IMR-90 (cell line): ENCODE results near the gene BCCIP. TPM values are rescaled to one million over a fixed set of nuclear protein-coding genes. Genes with fewer than 3 reads are reported as not detected.

ENCODE experiments used
- ATAC-seq: fragments of 200-7000 bp; cut with Tn5 transposase; 2 replicates; pipeline ENCODE4 v1.9.1; 2020; ENCODE audit warnings: low read depth, mild to moderate bottlenecking, moderate library complexity
- BruUV-seq: library from RNA; stranded (reverse); fragments of 400-500 nt; replicated peaks from 2 replicates; lab custom pipeline; 2021; lab: Mats Ljungman, UMichigan
- CTCF ChIA-PET: fragments of 300-600 bp; formaldehyde crosslinking; extraction: SDS; loops from one replicate; lab custom pipeline; 2021; ENCODE audit warnings: antibody characterized with exemption; lab: Yijun Ruan, JAX
- POLR2A ChIA-PET: fragments of 300-600 bp; sonication (Branson Sonifier 250); formaldehyde crosslinking; loops from one replicate; lab custom pipeline; 2022; ENCODE audit warnings: antibody characterized with exemption; ENCODE audit not compliant: unreplicated experiment; lab: Charles Lee
- DNase-seq: peaks from one replicate; pipeline ENCODE4 v3.0.0; 2013
- H2AFZ ChIP-seq: replicated peaks from 2 replicates; pipeline ENCODE3; 2013; ENCODE audit warnings: low read length, mild to moderate bottlenecking; ENCODE audit not compliant: poor library complexity
- H2AK5ac ChIP-seq: 2 replicates; pipeline ENCODE4 v1.6.1; 2013; ENCODE audit warnings: low read depth, low read length, inconsistent platforms
- H2AK9ac ChIP-seq: replicated peaks from 2 replicates; pipeline ENCODE3; 2013; ENCODE audit warnings: mild to moderate bottlenecking, low read depth, low read length, moderate library complexity; ENCODE audit not compliant: poor library complexity
- H2BK120ac ChIP-seq: 2 replicates; pipeline ENCODE4 v1.6.1; 2013; ENCODE audit warnings: low read depth, low read length, inconsistent platforms
- H2BK15ac ChIP-seq: 3 replicates; pipeline ENCODE4 v1.6.1; 2013; ENCODE audit warnings: low read depth, low read length, inconsistent platforms
- H2BK20ac ChIP-seq: 2 replicates; pipeline ENCODE4 v1.6.1; 2013; ENCODE audit warnings: low read depth, mild to moderate bottlenecking, inconsistent platforms, low read length, moderate library complexity
- H2BK5ac ChIP-seq: 2 replicates; pipeline ENCODE4 v1.6.1; 2013; ENCODE audit warnings: mild to moderate bottlenecking, low read depth, low read length, inconsistent platforms; ENCODE audit not compliant: poor library complexity, severe bottlenecking
- H3K14ac ChIP-seq: replicated peaks from 2 replicates; pipeline ENCODE4 v1.6.1; 2013; ENCODE audit warnings: low read depth, low read length, inconsistent platforms
- H3K18ac ChIP-seq: 2 replicates; pipeline ENCODE4 v1.6.1; 2013; ENCODE audit warnings: low read depth, low read length, control low read depth
- H3K23ac ChIP-seq: 2 replicates; pipeline ENCODE4 v1.6.1; 2013; ENCODE audit warnings: low read depth, low read length, inconsistent platforms
- H3K27ac ChIP-seq: 2 replicates; pipeline ENCODE4 v1.5.1; 2013; ENCODE audit warnings: mild to moderate bottlenecking, control low read depth, low read length; ENCODE audit not compliant: insufficient read depth
- H3K27me3 ChIP-seq: 2 replicates; pipeline ENCODE4 v1.6.1; 2013; ENCODE audit warnings: low read length; ENCODE audit not compliant: control insufficient read depth, insufficient read depth
- H3K36me3 ChIP-seq: 2 replicates; pipeline ENCODE4 v1.6.1; 2013; ENCODE audit warnings: low read length, mixed read lengths; ENCODE audit not compliant: control insufficient read depth, insufficient read depth
- H3K4ac ChIP-seq: 2 replicates; pipeline ENCODE4 v1.6.1; 2013; ENCODE audit warnings: low read depth, low read length, inconsistent platforms
- H3K4me1 ChIP-seq: 2 replicates; pipeline ENCODE4 v1.6.1; 2013; ENCODE audit warnings: low read length, mixed read lengths; ENCODE audit not compliant: control insufficient read depth, insufficient read depth
- H3K4me2 ChIP-seq: 2 replicates; pipeline ENCODE4 v1.6.1; 2013; ENCODE audit warnings: low read depth, mild to moderate bottlenecking, control low read depth, low read length, moderate library complexity
- H3K4me3 ChIP-seq: 2 replicates; pipeline ENCODE4 v1.5.1; 2013; ENCODE audit warnings: low read depth, mild to moderate bottlenecking, control low read depth, low read length, moderate library complexity; ENCODE audit not compliant: insufficient read depth
- H3K56ac ChIP-seq: 2 replicates; pipeline ENCODE4 v1.6.1; 2013; ENCODE audit warnings: low read length, inconsistent platforms; ENCODE audit not compliant: insufficient read depth; ENCODE audit errors: extremely low read depth
- H3K79me1 ChIP-seq, 2 experiments: 2 replicates each; pipeline ENCODE4 v1.6.1; 2013; ENCODE audit warnings: low read length in 2 of 2, inconsistent platforms in 1 of 2, low read depth in 1 of 2
- H3K9ac ChIP-seq: 2 replicates; pipeline ENCODE4 v1.6.1; 2013; ENCODE audit warnings: low read depth, low read length, control low read depth
- H3K9me1 ChIP-seq: 2 replicates; pipeline ENCODE4 v1.6.1; 2013; ENCODE audit warnings: low read length, inconsistent platforms; ENCODE audit not compliant: insufficient read depth
- H3K9me3 ChIP-seq: 2 replicates; pipeline ENCODE4 v1.6.1; 2013; ENCODE audit warnings: low read length; ENCODE audit not compliant: control insufficient read depth, insufficient read depth
- H4K20me1 ChIP-seq: 2 replicates; pipeline ENCODE4 v1.6.1; 2013; ENCODE audit warnings: low read length, inconsistent platforms; ENCODE audit not compliant: insufficient read depth
- H4K5ac ChIP-seq: 2 replicates; pipeline ENCODE4 v1.6.1; 2013; ENCODE audit warnings: mild to moderate bottlenecking, low read depth, low read length, control low read depth
- H4K8ac ChIP-seq, 2 experiments: 2 replicates each; pipeline ENCODE4 v1.6.1; 2013; ENCODE audit warnings: low read depth in 2 of 2, low read length in 2 of 2, control low read depth in 1 of 2, inconsistent platforms in 1 of 2
- H4K91ac ChIP-seq: 2 replicates; pipeline ENCODE4 v1.6.1; 2013; ENCODE audit warnings: low read depth, low read length, inconsistent platforms; ENCODE audit not compliant: insufficient read depth
- MAFK ChIP-seq: IDR thresholded peaks from 2 replicates; pipeline ENCODE4 v1.6.1; 2012; ENCODE audit warnings: low read depth, low read length, improper control_type of control experiment
- MXI1 ChIP-seq: IDR thresholded peaks from 2 replicates; pipeline ENCODE4 v1.6.1; 2012; ENCODE audit warnings: low read depth, mild to moderate bottlenecking, low read length, moderate library complexity, borderline replicate concordance
- NFE2L2 ChIP-seq: fragments of 150-350 bp; IDR thresholded peaks from 2 replicates; pipeline ENCODE4 v1.6.1; 2016; ENCODE audit warnings: low read depth, mild to moderate bottlenecking, low read length
- RFX5 ChIP-seq: IDR thresholded peaks from 2 replicates; pipeline ENCODE4 v1.8.0; 2012; ENCODE audit warnings: low read depth, mild to moderate bottlenecking, low read length, moderate library complexity
- WGBS, 2 experiments: methylation state at CpG; one replicate each; pipeline versions ENCODE4 v1.1.5 to v1.1.7; 2013; ENCODE audit warnings: missing lambda C conversion rate in 2 of 2; ENCODE audit not compliant: insufficient read length in 1 of 2; ENCODE audit errors: extremely low coverage in 2 of 2; 5-methylcytosine and 5-hydroxymethylcytosine counted together
- dilution Hi-C: fragments of 300-500 bp; cut with HindIII; formaldehyde crosslinking; loops from one replicate; pipeline ENCODE4 v1.14.3; 2018; ENCODE audit warnings: low sequenced_read_pairs; ENCODE audit not compliant: unreplicated experiment
- in situ Hi-C: fragments of 300-500 bp; cut with MboI; formaldehyde crosslinking; loops from 3 replicates; pipeline ENCODE4 v1.14.3; 2019; ENCODE audit warnings: low sequenced_read_pairs, inconsistent platforms, mixed read lengths
- intact Hi-C: fragments of 100-400 bp; cut with micrococcal nuclease; formaldehyde crosslinking; loops from 2 replicates; pipeline ENCODE4 v1.10.0; 2022
- polyA plus RNA-seq, 3 experiments: library from polyadenylated mRNA; depleted of rRNA; stranded (reverse); fragments of >200 nt; gene quantifications; 2 replicates each; pipeline ENCODE4 v1.2.3, GENCODE V29; 2012; ENCODE audit warnings: low replicate concordance in 1 of 3
- total RNA-seq: library from RNA; depleted of rRNA; stranded (reverse); fragments of >200 nt; gene quantifications from 2 replicates; pipeline ENCODE4 v1.2.3, GENCODE V29; 2012
- TF ChIP-seq, protein P1 (sequence below): fragments of 150-350 bp; IDR thresholded peaks from 2 replicates; pipeline ENCODE4 v1.6.1; 2016; ENCODE audit warnings: low read depth, mild to moderate bottlenecking, low read length, moderate library complexity, borderline replicate concordance

Gene BCCIP
- total and polyA plus RNA-seq, 2 of the 4 experiments (the other 2 are of a cell fraction), result 31.9 to 49.2 TPM

DNA sequence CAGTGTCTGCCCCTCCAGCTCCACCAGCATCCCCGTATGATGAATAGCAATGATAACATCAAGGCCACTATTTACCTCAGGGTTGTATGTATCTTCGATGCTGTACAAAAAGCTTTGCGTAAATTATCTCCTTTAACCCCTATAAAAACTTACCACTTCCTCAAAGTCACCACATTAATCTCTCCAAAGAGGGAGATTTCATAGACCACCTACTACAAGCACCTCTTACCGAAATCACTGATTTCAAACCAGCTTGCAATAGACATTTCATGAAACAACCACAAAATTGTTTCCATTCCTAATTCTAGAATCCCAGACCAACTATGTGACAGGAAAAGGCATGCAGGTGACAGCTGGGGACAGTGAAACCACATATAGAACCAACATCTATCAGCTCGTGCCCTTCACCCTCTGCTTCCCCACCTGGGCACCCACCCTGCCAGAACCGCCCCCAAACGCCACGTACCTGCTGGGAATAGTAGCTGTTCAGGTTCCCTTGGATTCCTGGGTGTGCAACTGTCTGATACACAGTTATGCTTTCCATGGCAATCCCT, 27.6 kb upstream of the BCCIP start:
- CTCF ChIA-PET, result no interaction called here
- Histone ChIP-seq H3K4me2 (no peak overlapping the region), H2AK5ac (no peak overlapping the region), H3K4ac (no peak overlapping the region), H3K36me3 (peaks cover 34% of the 10 kb centered on the region), H4K8ac (no peak overlapping the region), H2BK20ac (no peak overlapping the region), H3K56ac (no peak overlapping the region), H4K91ac (no peak overlapping the region), H3K23ac (no peak overlapping the region), H2BK120ac (no peak overlapping the region), H4K5ac (no peak overlapping the region), H3K4me3 (no peak overlapping the region), H3K79me1 (no peaks in the 10 kb centered on the region), H3K27ac (no peak overlapping the region), H2AFZ (no peak overlapping the region), H2AK9ac (no peak overlapping the region), H3K4me1 (no peaks in the 10 kb centered on the region), H3K27me3 (no peaks in the 10 kb centered on the region), H3K14ac (no peak overlapping the region), H3K9ac (no peak overlapping the region), H3K18ac (no peak overlapping the region), H4K20me1 (no peaks in the 10 kb centered on the region), H2BK5ac (no peak overlapping the region), H2BK15ac (no peak overlapping the region), H3K9me1 (peaks cover 3% of the 10 kb centered on the region), H3K9me3 (no peaks in the 10 kb centered on the region)
- BruUV-seq, result no TSS peak
- POLR2A ChIA-PET, result no interaction called here
- TF ChIP-seq MXI1 (no peak), NFE2L2 (no peak), MAFK (no peak), RFX5 (no peak)
- TF ChIP-seq, protein P1, sequence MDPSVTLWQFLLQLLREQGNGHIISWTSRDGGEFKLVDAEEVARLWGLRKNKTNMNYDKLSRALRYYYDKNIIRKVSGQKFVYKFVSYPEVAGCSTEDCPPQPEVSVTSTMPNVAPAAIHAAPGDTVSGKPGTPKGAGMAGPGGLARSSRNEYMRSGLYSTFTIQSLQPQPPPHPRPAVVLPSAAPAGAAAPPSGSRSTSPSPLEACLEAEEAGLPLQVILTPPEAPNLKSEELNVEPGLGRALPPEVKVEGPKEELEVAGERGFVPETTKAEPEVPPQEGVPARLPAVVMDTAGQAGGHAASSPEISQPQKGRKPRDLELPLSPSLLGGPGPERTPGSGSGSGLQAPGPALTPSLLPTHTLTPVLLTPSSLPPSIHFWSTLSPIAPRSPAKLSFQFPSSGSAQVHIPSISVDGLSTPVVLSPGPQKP, result no peak
- ATAC-seq (no peak), DNase-seq (no peak)
- dilution Hi-C loops, result no loop called here
- WGBS, 2 experiments, result no CpG with 5 or more reads among the region's 8 CpGs
- in situ Hi-C loops, result no loop called here
- intact Hi-C loops, result no loop called here
